ENCODE results near the gene DENND1A. TPM values are rescaled to one million over a fixed set of nuclear protein-coding genes. Genes with fewer than 3 reads are reported as not detected.

Gene DENND1A
- total and polyA plus RNA-seq, 2 of the 13 experiments (the other 11 are each of a cell fraction or from before 2014, with no cell fraction given): 14.8 to 30.1 TPM

DNA sequence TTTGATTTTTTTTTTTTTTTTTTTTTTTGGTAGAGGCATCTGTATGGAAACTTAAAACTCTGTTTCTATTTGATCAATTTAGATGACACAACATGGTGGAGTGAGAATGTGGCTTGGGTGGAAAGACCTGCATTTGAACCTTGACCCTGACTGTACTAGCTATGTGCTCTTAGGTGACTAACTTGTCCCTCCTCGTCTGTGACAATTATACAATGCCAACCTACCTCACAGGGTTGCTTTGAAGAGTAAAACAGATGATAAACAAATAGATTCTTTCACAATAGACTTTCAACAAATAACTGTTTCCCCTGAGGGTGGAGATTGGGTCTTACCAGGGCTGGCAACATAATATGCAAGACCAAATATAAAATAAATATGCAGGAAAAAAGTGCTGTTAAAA, 464.6 kb downstream of the DENND1A start (continued):
- TF ChIP-seq PBX2 (CRISPR knock-in tag; IDR thresholded peaks at IDR 0.05) (no peak), FOXK1 (CRISPR knock-in tag; IDR thresholded peaks at IDR 0.05; ENCODE audit: borderline replicate concordance, low read depth) (peak; percentile 81), ZNF34 (CRISPR knock-in tag; IDR thresholded peaks at IDR 0.05; ENCODE audit: borderline replicate concordance) (no peak), PCBP1 (IDR thresholded peaks at IDR 0.05; ENCODE audit: borderline replicate concordance, low read depth, low read length) (no peak), ZKSCAN1 (IDR thresholded peaks at IDR 0.05; ENCODE audit: low read length) (0 out of 2 replicates have a peak, but pooled peaks have one; percentile 42), ETV5 (CRISPR knock-in tag; IDR thresholded peaks at IDR 0.05; ENCODE audit: borderline replicate concordance) (peak; percentile 45; the same call in 1 of the 2 replicates), SAP130 (CRISPR knock-in tag; IDR thresholded peaks at IDR 0.05; ENCODE audit: low read depth) (peak; percentile 86), TFAP4 (IDR thresholded peaks at IDR 0.05; ENCODE audit: borderline replicate concordance, low read depth) (peak; percentile 54; the same call in 1 of the 2 replicates), ZBTB3 (CRISPR knock-in tag; IDR thresholded peaks at IDR 0.05; ENCODE audit: borderline replicate concordance, low read depth) (peak; percentile 82; the same call in 1 of the 2 replicates), KDM5A (IDR thresholded peaks at IDR 0.05; ENCODE audit: borderline replicate concordance, low read length) (no peak), CEBPG (CRISPR knock-in tag; IDR thresholded peaks at IDR 0.05) (peak; percentile 68), CHD4 (IDR thresholded peaks at IDR 0.05; ENCODE audit: borderline replicate concordance, low read length) (no peak), ZNF296 (CRISPR knock-in tag; conservative IDR thresholded peaks at IDR 0.05) (no peak), ZSCAN31 (CRISPR knock-in tag; IDR thresholded peaks at IDR 0.05; ENCODE audit: low read depth) (no peak), KLF16 (CRISPR knock-in tag; IDR thresholded peaks at IDR 0.05) (peak in 1 of 2 experiments; percentile 45; a peak in 1 of 4 replicates), MTA3 (CRISPR knock-in tag; IDR thresholded peaks at IDR 0.05) (no peak), SALL1 (CRISPR knock-in tag; IDR thresholded peaks at IDR 0.05) (no peak; the same call in 1 of the 2 replicates), PTBP1 (IDR thresholded peaks at IDR 0.05; ENCODE audit: low read depth, low read length, poor library complexity, severe bottlenecking) (no peak), ZNF317 (CRISPR knock-in tag; IDR thresholded peaks at IDR 0.05) (peak; percentile 69; the same call in 1 of the 2 replicates), PHF8 (CRISPR knock-in tag; IDR thresholded peaks at IDR 0.05) (no peak), RXRA (CRISPR knock-in tag; IDR thresholded peaks at IDR 0.05) (peak; percentile 72; the same call in 1 of the 2 replicates), KDM3A (CRISPR knock-in tag; IDR thresholded peaks at IDR 0.05; ENCODE audit: low read depth) (0 out of 2 replicates have a peak, but pooled peaks have one; percentile 40)
- TF ChIP-seq, protein P1, sequence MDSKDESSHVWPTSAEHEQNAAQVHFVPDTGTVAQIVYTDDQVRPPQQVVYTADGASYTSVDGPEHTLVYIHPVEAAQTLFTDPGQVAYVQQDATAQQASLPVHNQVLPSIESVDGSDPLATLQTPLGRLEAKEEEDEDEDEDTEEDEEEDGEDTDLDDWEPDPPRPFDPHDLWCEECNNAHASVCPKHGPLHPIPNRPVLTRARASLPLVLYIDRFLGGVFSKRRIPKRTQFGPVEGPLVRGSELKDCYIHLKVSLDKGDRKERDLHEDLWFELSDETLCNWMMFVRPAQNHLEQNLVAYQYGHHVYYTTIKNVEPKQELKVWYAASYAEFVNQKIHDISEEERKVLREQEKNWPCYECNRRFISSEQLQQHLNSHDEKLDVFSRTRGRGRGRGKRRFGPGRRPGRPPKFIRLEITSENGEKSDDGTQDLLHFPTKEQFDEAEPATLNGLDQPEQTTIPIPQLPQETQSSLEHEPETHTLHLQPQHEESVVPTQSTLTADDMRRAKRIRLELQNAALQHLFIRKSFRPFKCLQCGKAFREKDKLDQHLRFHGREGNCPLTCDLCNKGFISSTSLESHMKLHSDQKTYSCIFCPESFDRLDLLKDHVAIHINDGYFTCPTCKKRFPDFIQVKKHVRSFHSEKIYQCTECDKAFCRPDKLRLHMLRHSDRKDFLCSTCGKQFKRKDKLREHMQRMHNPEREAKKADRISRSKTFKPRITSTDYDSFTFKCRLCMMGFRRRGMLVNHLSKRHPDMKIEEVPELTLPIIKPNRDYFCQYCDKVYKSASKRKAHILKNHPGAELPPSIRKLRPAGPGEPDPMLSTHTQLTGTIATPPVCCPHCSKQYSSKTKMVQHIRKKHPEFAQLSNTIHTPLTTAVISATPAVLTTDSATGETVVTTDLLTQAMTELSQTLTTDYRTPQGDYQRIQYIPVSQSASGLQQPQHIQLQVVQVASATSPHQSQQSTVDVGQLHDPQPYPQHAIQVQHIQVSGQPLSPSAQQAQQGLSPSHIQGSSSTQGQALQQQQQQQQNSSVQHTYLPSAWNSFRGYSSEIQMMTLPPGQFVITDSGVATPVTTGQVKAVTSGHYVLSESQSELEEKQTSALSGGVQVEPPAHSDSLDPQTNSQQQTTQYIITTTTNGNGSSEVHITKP (CRISPR knock-in tag; IDR thresholded peaks at IDR 0.05; ENCODE audit: low read depth): no peak
- TF ChIP-seq, protein P2, sequence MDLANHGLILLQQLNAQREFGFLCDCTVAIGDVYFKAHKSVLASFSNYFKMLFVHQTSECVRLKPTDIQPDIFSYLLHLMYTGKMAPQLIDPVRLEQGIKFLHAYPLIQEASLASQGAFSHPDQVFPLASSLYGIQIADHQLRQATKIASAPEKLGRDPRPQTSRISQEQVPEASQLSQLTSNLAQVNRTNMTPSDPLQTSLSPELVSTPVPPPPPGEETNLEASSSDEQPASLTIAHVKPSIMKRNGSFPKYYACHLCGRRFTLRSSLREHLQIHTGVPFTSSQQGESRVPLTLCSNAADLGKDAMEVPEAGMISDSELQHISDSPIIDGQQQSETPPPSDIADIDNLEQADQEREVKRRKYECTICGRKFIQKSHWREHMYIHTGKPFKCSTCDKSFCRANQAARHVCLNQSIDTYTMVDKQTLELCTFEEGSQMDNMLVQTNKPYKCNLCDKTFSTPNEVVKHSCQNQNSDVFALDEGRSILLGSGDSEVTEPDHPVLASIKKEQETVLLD (CRISPR knock-in tag; IDR thresholded peaks at IDR 0.05; ENCODE audit: low read depth): no peak
